ENCODE measurements around the gene NUCB1.
A peak's percentile ranks its signal among the peaks of the same experiment; 100 is the strongest.
"Not testable (repeated sequence)": the region's sequence is repeated elsewhere in the genome, so short reads cannot be mapped to it uniquely, and the experiment has no call there.

The NUCB1 gene

DNA sequence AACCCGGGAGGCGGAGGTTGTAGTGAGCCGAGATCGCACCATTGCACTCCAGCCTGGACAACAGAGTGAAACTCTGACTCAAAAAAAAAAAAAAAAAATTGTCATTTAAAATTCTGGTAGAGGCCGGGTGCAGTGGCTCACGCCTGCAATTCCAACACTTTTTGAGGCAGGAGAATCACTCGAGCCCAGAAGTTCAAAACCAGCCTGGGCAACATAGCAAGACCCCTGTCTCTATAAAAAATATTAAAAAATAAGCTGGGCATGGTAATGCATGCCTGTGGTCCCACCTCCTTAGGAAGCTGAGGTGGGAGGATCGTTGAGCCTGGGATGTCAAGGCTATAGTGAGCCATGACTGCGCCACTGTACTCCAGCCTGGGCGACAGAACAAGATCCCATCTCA, 6.2 kb downstream of the NUCB1 start:
- no peak for DNase-seq

DNA sequence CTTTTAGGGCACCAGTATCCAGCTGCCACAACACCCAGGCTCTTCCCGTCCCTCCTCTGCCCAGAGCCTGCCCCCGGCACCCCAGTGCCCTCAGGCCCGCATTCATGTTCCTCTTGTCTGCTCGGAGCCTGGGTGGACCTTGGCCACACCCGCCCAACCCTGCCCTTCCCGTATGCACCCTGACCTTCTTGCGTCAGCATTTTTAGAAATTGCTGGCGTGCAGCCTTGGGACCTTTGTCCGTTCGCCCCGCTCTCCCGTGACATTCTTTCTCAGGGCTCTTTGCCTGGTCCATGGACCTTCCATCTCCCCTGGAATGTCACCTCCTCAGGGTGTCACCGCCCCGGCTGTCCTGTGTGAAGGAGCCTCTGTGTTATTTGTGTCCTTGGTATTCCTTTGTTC, 7.6 kb downstream of the NUCB1 start:
- DNase-seq, result no peak

DNA sequence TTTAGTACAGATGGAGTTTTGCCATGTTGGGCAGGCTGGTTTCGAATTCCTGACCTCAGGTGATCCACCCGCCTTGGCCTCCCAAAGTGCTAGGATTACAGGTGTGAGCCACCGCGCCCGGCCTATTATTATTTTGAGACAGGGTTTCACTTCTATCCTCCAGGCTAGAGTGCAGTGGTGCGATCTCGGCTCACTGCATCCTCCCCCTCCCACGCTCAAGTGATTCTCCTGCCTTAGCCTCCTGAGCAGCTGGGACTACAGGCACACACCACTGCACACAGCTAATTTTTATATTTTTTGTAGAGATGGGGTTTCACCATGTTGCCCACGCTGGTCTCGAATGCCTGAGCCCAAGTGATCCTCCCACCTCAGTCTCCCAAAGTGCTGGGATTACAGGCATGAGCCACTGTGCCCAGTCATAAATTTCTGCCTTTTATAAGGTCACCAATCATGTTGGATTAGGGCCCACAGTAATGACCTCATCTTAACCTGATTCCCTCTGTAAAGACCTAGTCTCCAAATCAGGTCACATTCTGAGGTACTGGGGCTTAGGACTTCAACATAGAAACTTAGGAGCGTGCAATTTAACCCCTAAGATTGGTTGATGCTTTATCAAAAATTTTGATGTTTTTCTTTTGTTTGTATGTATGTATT, 9.4 kb downstream of the NUCB1 start:
- DNase-seq, result not testable (repeated sequence)

DNA sequence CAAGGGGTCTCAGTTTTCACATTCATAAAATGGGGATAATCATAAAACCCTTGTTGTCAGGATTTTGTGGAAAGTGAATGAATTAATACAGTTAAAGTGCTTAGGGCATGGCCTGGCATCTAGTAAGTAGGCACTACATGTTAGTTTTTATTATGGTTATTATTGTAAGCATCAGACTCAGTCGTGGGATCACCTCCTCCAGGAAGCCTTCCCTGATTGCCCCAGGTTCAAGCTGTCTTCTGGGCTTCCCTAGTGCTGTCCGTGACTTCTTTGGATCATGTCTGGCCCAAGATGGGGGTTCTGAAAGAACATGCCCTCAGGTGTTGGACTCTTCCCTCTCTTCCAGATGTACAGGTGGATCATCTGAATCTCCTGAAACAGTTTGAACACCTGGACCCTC, 10.7 kb downstream of the NUCB1 start:
- no peak for DNase-seq

DNA sequence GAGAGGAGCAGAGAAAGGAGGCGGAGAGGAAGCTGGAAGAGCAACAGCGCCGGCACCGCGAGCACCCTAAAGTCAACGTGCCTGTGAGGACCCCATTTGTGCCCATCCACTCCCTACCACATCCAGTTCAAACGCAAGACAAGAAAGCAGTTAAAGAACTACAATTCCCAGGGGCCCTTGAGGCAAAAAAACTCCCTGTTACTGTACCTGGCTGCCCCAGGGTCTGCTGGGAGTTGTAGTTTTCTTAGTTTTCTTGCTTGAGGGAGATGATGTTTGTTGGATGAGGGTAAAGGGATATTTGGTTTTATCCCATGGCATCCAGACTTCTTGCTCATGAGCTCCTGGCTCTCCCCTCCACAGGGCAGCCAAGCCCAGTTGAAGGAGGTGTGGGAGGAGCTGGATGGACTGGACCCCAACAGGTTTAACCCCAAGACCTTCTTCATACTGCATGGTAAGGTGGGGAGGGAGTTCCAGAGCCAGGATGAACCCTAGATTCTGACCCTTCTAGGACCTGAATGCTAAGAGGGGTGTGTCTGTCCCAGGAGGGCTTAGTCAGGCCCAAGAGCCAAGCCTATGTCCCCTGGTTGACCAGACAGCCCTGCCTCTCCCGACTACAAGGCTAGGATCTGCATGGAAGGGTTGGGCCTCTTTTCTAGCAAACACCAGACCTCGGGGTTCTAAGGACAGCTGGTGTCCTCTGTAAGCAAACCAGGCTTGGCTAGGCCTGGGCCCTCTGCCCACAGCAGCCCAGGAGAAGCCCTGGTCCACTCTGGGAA, 13.2 kb downstream of the NUCB1 start:
- DNase-seq, result no peak

DNA sequence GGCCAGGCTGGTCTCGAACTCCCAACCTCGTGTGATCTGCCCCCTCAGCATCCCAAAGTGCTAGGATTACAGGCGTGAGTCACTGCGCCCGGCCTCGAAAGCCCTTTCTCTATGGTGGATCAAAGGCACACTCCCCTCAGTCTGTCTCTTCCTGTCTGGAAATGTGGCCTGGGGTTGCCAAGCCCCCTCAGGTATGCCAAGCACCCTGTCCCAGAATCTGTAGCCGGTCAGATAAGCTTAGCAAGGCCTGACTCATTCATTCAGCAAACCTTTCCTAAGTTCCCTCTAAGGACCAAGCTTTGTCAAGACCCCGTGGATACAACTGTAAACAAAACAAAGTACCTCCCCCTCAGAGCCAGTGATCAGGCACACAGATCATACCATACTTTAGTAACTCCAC, 14.1 kb downstream of the NUCB1 start:
- no peak for DNase-seq

DNA sequence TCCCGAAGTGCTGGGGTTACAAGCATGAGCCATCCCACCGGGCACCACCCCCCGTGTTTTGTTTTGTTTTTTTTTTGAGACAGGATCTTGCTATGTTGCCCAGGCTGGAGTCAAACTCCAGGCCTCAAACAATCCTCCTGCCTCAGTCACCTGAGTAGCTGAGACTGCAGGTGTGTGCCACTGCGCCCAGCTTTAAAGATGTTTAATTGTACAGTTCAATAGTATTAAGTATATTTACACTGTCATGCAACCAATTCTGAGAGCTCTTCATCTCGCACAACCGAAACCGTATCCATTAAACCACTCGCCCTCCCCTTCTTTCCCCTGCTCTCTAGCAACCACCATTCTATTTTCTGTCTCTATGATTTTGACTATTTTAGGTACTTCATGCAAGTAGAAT, 15.6 kb downstream of the NUCB1 start:
- no peak for DNase-seq

DNA sequence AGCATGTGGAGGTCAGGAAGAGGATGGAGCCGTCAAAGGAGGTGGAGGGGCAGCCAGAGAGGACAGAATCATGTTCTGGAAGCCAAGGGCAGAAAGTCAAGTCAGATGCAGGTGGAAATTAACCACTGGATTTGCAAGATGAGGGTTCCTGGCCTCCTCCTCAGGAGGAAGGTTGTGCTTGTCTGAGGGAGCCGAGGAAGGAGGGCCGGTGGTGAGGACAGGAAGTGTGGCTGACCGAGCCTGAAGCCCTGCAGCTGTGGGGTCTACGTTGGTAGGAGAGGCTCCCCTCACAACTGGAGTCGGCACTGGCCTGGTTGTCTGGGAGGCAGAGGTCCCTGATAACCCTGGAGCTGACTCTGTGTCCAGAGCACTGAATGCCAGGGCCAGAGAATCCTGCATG, 18.0 kb downstream of the NUCB1 start:
- no peak for DNase-seq

DNA sequence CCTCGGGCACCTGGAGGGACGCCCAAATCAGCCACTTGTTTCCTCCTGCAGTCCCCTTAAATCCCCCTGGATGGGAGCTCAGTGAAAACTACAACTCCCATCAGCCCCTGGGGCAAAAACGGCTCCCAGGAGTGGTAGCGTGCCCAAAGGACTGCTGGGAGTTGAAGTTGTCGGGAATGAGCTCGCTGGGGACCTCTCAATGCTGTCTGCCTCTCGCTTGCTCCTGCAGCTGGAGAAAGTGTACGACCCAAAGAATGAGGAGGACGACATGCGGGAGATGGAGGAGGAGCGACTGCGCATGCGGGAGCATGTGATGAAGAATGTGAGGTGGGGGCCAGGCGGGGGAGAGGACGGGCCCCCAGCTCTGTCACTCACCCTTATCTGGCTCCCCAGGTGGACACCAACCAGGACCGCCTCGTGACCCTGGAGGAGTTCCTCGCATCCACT, 18.7 kb downstream of the NUCB1 start:
- DNase-seq, result peak; percentile 3

DNA sequence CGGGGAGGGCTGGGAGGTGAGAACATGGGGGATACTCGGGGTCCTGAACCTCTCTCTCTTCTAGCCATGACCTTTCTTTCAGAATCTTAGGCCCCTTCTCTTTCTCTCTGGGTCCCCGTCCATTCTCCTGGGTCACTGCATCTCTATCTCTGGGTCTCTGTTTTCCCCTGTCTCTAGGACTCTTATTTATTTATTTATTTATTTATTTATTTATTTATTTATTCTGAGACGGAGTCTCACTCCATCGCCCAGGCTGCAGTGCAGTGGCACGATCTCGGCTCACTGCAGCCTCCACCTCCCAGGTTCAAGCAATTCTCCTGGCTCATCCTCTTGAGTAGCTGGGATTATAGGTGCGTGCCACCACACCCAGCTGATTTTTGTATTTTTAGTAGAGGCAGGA, 19.2 kb downstream of the NUCB1 start:
- not testable (repeated sequence) for DNase-seq

DNA sequence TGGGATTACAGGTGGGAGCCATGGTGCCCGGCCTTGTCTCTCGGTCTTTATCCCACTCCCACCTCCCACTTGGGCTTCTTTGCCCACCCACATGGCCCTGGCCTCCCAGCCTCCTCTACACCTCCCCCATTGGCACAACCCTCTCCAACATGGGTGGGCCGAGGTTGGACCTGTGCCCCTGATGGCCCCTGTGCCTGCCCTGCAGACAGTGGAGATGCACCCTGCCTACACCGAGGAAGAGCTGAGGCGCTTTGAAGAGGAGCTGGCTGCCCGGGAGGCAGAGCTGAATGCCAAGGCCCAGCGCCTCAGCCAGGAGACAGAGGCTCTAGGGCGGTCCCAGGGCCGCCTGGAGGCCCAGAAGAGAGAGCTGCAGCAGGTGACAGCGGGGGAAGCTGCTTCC, 20.8 kb downstream of the NUCB1 start:
- DNase-seq, result no peak

DNA sequence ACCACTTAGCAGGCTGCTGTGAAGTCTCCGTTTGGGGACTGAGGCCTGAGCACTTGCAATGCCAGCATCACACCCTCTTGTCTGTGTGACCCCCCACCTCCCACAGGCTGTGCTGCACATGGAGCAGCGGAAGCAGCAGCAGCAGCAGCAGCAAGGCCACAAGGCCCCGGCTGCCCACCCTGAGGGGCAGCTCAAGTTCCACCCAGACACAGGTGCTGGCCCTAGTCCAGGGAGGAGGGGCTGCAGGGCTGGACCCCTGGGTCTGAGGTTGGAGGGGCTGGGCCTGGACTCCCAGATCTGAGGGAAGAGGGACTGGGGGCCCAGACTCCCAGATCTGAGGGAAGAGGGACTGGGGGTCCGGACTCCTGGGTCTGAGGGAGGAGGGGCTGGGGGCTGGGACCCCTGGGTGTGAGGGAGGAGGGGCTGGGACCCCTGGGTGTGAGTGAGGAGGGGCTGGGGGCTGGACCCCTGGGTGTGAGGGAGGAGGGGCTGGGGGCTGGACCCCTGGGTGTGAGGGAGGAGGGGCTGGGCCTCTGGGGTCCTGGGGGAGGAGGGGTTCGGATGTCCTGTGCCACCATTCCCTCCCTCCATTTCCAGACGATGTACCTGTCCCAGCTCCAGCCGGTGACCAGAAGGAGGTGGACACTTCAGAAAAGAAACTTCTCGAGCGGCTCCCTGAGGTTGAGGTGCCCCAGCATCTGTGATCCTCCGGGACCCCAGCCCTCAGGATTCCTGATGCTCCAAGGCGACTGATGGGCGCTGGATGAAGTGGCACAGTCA, 21.8 kb downstream of the NUCB1 start:
- no peak for DNase-seq

DNA sequence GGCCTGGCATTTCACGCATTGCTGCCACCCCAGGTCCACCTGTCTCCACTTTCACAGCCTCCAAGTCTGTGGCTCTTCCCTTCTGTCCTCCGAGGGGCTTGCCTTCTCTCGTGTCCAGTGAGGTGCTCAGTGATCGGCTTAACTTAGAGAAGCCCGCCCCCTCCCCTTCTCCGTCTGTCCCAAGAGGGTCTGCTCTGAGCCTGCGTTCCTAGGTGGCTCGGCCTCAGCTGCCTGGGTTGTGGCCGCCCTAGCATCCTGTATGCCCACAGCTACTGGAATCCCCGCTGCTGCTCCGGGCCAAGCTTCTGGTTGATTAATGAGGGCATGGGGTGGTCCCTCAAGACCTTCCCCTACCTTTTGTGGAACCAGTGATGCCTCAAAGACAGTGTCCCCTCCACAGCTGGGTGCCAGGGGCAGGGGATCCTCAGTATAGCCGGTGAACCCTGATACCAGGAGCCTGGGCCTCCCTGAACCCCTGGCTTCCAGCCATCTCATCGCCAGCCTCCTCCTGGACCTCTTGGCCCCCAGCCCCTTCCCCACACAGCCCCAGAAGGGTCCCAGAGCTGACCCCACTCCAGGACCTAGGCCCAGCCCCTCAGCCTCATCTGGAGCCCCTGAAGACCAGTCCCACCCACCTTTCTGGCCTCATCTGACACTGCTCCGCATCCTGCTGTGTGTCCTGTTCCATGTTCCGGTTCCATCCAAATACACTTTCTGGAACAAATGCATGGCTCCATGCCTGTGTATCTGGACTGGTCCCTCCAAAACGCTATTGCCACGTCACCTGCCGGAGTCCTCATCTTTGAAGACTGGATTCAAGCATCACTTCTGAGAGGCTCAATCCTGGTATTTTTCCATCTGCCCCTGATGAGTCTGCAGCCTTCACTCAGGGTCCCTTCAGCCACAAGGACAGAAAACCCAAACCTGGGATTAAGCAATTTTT, 22.7 kb downstream of the NUCB1 start:
- no peak for DNase-seq

DNA sequence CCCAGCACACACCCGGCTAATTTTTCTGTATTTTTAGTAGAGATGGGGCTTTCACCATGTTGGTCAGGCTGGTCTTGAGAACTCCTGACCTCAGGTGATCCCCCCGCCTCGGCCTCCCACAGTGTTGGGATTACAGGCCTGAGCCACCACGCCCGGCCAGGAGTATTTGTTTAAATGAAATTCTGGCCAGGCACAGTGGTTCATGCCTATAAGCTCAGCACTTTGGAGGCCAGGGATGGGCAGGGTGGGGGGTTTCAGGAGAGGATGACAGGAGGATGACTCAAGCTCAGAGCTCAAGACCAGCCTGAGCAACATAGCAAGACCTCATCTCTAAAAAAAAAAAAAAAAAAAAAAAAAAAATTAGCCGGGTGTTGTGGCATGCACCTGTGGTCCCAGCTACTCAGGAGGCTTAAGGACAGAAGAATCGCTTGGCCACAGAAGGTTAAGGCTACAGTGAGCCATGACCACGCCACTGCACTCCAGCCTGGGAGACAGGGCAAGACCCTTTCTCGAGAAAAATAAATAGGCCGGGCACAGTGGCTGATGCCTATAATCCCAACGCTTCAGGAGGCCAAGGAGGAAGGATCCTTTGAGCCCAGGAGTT, 25.2 kb downstream of the NUCB1 start:
- DNase-seq, result no peak

DNA sequence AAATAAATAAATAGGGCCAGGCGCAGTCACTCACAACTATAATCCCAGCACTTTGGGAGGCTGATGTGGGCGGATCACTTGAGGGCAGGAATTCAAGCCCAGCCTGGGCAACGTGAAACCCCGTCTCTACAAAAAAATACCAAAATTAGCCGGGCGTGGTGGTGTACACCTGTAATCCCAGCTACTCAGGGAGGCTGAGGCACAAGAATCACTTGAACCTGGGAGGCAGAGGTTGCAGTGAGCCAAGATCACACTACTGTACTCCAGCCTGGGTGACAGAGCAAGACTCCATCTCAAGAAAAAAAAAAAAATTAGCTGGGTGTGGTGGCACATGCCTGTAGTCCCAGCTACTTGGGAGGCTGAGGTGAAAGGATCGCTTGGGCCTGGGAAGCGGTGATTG, 25.8 kb downstream of the NUCB1 start:
- DNase-seq, result not testable (repeated sequence)

DNA sequence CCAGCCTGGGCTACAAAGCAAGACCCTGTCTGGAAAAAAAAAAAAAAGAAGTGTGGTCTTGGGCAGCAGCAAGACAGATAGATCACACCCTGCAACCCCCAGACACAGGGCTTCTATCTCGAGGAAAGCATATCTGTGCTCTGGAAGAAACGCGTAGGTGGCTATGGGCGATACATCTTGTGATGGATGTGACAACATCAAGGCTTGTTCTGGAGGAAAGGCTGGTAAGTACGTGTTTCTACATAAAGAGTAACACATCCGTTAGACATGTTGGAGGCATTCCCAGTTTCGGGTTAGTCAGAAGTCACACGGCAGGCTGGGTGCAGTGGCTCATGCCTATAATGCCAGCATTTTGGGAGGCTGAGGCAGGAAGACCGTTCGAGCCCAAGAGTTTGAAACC, 26.8 kb downstream of the NUCB1 start:
- no peak for DNase-seq

DNA sequence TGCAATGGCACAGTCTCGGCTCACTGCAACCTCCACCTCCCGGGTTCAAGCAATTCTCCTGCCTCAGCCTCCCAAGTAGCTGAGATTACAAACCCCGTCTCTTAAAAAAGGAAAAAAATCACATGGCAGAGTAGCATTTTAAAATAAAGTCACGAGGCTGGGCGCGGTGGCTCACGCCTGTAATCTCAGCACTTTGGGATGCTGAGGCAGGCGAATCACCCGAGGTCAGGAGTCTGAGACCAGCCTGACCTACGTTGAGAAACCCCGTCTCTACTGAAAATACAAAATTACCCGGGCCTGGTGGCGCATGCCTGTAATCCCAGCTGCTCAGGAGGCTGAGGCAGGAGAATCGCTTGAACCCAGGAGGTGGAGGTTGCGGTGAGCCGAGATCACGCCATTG, 27.6 kb downstream of the NUCB1 start:
- DNase-seq, result not testable (repeated sequence)

DNA sequence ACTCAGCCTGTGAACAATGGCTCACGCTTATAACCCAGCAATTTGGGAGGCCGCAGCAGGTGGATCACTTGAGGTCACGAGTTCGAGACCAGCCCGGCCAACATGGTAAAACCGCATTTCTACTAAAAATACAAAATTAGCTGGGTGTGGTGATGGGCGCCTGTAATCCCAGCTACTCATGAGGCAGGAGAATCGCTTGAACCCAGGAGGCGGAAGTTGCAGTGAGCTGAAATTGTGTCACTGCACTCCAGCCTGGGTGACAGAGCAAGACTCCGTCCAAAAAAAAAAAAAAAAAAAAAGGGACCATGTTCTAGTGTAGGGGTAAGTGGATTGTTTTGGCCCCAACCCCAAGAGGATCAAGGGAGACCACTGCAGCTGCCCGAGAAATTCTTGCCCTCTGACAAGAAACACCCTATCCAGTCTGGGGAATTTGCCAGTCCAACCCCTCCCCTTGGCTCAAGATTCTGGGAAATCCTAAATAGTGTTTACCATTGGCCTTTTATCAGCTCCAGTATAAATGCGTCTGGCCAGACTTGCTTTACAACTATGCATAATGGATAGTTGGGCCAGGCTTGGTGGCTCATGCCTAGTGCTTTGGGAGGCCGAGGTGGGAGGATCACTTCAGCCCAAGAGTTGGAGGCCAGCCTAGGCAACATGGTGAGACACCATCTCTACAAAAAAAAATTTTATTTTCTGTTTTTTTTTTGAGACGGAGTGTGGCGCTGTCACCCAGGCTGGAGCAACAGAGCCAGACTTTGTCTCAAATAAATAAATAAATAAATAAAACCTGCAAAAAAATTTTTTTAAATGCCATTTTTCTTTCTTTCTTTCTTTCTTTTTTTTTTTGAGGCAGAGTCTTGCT, 28.3 kb downstream of the NUCB1 start:
- no peak for DNase-seq

DNA sequence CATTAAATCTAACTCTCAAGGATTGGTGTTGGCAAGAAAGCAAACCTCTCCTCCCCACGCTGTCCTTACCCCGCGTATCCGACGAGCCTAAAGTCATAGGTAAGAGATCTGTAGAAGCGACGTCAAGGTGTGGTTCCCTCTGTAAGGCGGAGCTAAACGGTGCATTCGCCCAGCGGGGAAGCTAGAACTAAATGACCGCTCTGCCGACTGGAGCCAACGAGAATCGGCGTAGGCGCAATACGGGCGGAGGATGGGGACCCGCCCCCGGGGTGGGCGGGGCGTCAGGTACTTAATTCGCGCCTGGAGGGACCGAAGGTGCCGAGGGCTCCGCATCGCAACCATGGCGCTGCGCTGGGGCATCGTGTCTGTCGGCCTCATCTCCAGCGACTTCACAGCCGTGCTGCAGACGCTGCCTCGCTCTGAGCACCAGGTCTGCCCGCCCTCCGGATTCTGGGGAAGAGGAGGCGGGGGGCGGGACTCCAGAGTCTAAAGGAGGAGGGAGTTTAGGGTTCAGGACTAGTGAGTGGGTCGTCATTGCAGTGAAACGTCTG, 33.3 kb downstream of the NUCB1 start, which contains the start of gene DHDH:
Gene DHDH, plus strand, starts transcription at position 318 of the 551 bp plus-strand sequence. Its CDS starts 23 bp downstream, at position 341.
- peak; percentile 96 for DNase-seq

DNA sequence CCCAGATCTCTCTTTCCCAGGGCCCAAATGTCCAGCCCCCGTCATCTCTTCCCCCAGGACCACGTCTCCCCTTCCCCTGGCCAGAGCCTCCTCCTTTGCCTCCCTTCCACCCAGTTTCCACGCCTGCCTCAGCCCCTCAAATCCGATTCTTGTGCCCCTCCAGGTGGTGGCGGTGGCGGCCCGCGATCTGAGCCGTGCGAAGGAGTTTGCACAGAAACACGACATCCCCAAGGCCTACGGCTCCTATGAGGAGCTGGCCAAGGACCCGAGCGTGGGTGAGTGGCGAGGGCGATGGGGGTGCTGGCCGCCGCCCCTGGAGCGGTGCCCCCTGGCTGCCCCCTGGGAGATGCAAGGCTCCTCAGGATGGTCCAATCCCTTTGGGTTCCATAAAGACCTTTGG, 34.7 kb downstream of the NUCB1 start:
- no peak for DNase-seq

DNA sequence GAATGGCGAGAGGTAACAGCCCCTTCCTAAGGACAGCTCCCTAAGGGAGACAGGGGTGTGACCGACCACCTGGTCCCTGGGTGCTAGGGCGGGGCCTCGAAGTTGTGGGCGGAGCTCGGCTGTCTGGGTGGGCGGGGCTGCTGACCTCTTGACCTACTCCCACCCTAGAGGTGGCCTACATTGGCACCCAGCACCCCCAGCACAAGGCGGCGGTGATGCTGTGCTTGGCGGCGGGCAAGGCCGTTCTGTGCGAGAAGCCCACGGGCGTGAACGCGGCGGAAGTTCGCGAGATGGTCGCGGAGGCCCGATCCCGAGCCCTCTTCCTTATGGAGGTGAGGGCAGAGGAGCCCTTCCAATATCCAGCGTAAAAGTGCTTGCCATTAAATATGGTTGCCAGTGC, 35.8 kb downstream of the NUCB1 start:
- DNase-seq, result no peak

Measured in COR-L47 (cell line).